NCI-H2196 (cell line): ENCODE data around the gene KCNMA1.

ENCODE experiments used
- DNase-seq: peaks from one replicate; lab custom pipeline; 2025; ENCODE audit not compliant: unreplicated experiment; lab: John Stamatoyannopoulos, UW

KCNMA1 gene

DNA sequence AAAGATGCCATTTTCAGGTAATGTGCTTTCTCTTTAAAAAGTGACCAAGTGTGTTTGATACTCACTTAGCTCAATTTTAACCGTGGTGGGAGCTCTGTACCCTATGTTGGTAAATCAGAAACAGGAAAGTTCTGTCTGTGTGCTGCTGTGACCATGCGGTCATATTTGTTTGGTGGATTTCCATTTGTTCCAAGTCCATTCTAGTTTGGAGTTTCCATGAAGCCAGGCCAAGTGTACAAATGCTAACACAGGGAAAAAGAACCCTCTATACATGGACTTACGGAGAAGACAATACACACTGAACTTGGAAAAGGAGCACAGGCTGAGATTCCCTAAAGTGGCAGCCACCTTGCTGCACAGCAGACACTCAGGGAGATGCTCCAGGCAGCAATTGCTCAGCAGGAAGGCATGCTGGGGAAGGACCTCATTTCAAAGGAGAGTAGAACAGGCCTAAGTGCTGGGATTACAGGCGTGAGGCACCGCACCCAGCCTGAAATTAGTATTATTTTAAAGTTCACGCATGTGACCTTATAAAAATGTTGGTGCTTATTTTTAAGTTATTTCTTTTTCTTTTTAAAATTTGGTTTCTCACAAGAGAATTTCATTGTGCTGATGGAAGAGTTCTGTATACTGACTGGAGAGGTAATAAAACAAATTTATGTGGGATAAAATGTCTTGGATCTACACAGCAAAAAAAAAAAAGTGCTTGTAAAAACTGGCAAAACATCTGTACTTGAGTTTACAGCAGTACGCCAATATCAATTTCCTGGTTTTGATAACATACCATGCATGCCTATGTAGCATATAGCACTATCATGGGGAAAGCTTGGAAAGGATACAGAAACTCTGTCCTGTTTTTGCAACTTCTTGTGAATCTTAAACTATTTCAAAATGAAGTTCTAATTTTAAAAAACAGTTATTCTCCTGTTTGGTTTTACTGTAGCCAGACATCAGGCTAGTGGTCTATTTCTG is 436.2 kb downstream of the KCNMA1 start:
- DNase-seq: no peak

DNA sequence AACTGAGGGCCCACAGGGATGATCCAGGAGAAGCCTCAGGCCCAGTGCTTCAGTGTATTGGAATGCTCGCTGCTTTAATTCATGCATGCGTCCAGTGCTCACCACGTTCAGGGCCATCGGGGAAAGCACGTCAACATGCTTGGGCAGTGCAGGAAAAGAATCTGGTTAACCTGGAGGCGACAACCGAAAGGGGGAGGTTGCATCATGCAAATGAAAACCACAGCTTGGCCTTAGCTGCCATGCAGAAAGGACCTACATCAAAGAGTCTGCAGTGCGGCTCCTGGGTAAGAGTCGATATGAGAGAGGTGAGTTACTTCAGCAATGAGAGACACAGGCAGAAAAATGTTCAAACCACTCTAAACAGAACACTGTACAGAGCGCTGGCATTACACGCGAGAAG is 440.1 kb downstream of the KCNMA1 start:
- no peak for DNase-seq

DNA sequence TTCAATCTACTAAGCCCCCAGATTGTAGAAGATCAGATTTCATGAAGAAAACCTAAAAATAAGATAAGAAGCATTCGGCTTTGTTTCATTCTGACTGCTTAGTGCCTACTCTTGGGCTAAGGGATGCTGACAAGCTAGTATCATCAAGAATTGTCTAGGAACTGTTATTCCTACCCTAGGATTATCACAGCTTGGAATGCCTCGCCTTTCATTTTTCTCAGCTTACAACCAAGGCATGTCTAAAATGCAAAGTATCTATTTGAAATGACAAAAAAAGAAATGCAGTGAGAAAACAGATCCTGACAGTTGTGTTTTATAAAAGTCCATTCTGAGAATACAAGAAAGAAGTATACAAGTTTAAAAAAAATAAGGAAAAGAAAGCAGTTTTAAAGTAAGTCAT is 441.0 kb downstream of the KCNMA1 start:
- DNase-seq: no peak

DNA sequence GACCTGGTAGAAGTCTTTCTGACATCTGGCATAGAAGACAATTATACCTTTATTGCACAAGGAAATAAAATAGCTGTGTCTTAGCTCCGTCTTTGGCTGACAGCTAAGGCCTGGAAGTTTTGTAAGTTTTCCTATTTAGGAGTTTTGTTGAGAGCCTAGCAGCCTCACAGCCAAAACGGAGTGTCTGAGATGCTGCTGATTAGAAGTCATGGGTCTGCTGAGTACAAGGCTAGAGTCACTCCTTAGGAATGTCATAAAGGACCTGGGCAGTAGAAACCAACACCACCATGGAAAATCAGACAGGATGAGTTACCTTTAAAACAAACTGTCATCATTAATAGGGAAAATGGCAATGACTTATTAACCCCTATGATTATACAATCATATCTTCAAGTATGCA is 442.5 kb downstream of the KCNMA1 start:
- no peak for DNase-seq

DNA sequence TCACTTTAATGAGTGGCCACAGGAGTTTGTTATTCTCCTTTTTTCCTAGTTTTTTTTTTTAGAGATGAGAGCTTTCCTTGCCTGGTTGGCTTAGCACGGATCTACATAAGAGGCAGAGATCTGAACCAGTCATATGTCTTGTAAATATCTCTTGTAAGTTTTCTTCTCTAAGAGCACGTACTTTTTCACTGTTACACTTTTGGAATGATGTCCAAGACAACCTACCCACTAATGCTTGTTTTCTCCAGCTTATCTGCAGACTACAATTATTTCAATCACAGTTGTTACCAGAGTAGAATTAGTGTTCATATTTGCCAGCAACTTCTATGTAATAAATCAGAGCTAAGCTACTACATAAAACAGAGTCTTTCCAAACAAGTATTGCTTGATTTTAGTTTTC is 444.6 kb downstream of the KCNMA1 start:
- DNase-seq: no peak

DNA sequence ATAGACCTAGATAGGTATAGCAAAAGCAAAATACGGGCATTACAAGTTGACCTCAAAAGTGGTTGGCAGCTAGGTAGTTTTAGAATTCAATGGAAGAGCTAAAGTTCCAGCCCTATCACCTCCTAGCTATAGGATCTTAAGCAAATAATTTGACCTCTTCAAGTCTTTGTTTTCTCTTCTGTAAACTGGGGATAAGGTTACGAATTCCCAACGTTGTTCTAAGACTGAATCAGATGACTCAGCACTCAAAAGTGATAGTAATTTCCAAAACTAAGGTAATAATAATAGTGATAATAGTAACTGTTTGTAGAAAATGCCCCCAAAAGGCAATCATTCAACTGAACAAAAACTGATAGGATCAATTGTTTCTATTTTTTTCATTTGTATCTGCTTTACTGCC is 445.2 kb downstream of the KCNMA1 start:
- DNase-seq: no peak

DNA sequence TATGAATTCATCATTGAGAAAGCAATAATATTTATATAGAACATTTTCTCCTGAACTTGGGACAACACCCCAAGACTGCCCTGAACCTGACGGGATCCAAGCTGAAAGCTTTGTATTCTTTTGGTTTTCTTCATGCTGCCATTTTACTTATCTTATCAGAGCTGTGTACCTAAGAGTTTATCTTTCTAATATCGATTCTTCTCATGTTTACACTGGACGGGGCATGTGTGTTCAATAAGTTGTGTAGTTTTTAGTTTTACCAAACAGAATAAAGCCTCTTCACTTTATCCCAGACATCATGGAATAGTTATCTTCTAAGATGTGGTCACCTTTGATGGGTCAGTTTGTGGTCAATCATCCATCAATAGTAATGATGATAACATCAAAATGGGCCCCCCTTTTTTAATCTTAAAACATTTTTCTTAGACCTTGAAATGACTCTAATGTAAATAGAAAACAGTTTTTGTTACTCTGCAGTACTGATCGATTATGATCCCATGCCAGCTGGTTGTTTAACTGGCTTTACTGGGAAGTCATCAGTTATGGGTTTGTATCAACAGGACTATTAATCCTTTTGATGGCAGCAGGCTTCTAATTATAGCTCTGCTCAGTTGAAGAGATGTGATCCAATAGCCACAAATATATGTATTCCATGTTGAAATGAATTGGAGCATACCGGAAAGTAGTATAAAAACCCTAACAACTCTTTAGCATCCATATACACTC is 446.1 kb downstream of the KCNMA1 start:
- no peak for DNase-seq

DNA sequence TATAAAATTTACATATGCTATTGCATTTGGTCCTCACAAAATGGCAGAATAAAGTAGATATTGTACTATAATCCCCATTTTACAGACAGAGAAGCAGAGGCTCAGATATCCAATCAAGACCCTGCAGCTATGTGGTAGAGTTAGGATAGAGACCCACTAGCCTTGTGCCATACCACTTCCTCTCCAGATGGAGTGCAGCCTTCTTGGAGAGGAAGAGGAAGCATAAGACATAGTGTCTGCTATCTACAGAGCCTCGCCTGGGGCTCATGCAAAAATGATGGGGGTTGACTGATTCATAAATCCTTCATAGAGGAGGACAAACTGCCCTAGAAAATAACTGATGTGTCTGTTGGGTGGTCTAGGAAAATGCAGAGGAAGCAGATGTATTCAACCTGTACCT is 447.3 kb downstream of the KCNMA1 start:
- DNase-seq: no peak

DNA sequence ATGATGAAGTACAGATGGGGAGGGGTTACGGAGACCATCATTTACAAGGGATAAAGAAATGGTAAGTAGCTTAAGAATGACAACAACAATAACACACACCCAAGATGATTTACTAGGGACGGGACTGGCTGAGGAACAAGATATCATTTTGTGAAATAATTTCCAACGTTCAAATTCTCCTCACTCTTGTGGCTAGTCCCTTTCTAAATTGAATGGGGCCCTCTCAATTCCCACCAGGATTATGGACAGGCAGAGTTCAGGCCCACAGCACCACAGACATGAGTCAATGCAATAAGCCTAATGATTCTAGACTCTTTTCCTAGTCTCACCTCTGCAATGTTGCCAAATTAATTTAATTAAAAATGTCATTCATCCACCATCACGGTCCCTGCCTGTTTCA is 448.1 kb downstream of the KCNMA1 start:
- DNase-seq: no peak

DNA sequence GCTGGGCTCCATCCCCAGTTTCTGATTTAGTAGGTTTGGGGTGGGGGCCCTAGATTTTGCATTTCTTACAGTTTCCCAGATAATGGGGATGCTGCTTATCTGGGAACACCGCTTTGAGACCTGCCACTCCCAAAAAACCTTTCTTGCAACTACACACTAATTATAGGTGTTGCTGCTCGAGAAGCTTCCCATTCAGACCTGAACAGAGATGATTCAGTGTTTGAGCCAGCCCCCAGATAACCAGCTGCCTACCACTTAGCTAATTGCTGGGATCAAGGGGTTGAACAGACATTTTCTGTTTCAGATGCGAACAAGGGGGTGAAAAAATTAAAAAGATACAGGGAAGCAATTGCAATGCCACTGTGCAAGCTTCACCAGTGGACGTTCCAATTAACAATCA is 448.5 kb downstream of the KCNMA1 start:
- DNase-seq: no peak

DNA sequence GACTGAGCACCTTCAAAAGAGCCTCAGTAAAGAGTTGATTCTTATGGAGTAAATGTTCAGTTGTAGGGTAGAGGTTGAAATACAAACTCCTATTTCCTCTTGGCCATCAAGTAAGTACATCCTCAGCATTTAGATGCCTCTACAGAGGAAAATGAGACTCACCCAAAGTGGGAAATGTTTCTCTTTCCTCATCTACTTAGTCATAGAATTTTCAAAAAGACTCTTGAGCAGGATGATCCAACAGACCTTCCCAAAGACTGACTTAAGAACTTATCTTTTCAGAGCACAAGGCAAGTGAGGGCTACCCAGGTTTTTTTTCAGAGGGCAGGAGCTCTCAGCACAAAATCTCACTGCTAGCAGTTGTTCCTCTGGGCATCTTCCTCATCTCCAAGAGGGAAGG is 449.1 kb downstream of the KCNMA1 start:
- no peak for DNase-seq

DNA sequence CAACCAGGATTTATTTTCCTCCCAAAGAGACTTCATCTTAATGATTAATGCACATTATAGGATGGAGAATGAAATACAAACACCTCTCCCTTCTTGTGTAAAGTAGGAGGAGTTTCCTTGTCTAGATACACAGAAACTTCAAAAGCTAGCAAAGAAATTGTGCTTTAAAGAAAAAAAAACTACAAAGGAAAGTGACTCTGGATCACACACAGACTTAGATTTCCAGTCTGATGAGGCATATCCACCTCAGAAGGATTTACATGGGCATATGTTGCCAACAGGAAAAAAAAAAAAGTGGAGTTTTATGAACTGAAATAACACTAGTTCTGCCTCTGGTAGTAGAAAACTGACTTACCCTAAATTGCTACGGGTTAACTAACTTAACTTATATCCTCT is 449.6 kb downstream of the KCNMA1 start:
- no peak for DNase-seq

DNA sequence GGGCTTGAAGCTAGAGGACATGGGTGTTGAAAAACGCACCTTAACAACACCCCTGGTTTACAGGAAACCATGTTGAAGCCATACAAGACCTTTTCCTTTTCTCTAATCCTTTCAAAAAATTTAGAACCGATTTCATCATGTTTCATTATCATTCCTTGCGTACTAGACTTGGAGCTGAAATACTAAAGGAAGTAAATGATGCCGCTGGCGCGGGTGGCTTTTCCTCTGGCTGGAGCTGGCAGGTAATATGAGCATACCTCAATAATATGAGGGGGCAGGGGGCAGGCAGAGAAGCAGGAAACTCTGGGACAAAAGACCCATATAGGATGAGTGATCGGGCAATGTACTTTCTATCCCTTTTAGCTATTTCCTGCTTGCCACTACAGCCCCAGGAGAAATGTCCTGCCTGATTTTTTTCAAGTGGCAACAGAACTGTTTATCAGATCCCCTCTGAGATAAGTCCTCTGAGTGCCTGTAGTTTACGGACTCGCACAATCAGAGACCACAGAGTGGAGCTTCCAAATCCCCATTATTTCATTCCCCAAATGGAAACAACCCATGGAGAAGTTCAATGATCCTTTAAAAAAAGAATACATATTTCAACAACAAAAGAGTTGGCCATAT is 450.1 kb downstream of the KCNMA1 start:
- DNase-seq: no peak

DNA sequence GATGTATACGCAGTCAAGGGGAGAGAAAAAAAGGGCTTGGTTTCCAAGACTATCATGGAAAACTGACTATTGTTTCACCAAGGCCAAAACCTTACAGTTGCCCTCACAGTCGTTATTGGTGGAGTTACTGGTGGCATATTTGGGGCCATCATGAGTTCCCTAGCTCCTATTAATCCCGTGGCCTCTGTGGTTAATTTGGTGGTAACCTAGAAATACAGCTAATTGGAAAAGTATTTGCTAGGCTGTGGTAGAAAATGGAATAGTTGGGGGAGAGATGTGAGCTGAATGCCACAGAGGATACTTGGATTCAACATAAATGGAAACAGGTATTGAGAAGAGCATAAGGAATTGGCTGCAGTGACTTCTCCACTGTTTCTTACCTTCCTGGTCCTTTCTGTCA is 450.7 kb downstream of the KCNMA1 start:
- DNase-seq: no peak

DNA sequence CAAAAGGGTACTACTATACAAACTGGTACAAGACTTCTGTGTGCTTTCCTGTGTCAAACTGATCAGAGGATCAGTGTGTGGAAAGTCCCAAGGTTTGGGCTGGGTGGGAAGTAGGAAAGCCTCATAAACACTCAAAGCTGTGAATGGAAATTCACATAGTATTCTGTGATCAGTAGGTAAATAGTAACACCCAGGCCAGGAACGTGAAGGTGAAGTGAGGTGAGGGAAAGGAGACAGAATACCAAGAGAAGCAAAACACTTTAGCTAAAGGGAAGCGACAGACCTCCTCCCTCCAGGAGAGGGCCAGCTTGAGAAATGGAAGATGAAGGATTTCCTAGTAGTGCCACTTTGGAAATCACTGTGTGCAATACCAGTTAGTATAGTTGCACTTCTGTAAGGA is 451.9 kb downstream of the KCNMA1 start:
- no peak for DNase-seq

DNA sequence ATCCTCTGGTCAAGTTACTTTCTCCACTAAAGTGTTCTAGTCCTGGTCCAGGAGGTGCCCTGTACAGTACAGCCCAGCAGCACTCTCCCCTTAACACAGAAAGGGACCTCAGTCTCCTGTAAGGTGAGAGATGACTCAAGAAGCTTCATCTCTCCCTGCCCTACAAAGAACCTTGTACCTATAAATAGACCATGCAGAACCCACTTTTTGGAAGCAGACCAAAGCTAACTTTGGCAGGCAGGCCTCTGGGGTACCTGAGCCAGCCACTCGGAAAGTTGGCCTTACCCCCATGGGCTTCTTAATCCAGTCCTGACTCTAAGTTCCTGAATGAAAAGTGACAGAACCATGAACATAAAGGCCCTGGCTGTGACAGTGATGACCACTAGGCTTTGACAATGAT is 454.8 kb downstream of the KCNMA1 start:
- no peak for DNase-seq

DNA sequence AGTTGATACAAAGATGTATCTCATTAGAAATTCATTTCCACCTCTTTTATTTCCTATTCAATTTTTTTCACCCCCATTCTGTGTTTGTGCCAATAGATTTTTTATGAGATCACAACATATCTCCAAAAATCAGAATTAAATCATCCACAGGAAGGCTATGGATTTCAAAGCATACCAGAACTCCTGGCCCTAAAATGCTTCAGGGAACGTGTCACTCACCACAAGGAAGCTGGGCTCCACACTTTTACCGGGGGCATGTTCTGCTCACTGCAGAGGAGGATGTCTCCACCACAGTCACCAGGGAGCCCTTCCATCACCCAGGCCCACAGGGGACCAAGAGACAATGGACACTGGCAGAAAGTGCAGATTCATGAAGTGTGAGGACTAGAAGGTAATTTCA is 456.8 kb downstream of the KCNMA1 start:
- DNase-seq: no peak

DNA sequence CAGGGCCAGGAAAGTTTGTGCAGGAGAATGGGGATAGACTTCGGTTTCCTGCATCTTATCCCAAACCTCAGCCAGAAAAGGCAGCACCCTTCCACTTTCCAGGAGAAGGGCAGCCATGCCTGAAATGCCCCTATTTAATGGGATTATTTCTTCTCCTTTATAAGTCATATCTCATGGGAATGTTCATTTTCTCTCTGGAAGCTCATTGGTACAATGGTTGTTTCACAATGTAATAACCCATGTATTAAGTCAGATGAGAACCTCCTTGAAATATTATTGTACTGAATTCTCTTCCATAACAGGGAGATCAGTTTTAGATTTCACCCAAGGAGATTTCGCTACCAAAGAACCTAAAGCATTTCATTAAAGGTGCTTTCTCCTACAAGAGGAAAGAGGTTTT is 457.5 kb downstream of the KCNMA1 start:
- DNase-seq: no peak

DNA sequence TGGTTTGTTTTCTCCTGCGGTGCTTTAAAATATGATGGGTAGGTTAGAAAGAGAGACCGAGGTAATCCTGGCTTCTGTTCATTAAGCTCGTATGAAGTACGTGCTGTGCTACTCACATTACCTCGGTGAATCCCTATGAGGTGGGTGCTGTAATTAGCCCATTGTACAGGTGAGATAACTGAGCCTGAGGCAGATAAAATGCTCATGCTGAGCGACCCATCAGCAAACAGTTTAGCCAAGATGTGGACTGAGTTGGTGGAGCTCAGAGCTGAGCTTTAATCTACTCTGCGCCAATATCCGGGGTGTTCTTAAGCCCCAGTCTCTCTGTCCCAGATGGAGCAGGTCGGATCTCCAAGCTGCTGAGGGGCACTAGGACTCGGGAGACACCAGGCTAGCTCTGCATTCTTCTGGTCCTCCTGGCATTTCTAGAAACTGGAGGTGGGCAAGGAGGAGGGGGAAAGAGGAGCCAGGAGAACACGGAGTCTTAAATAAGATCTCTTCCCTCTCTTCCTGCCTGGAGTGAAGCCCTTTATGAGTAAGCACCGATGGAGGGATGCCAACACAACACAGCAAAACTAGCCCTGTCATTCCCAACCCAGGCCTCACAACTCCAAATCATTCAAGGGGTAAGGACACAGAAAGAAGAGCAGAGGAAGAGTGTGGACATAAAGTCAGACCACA is 458.5 kb downstream of the KCNMA1 start:
- no peak for DNase-seq

DNA sequence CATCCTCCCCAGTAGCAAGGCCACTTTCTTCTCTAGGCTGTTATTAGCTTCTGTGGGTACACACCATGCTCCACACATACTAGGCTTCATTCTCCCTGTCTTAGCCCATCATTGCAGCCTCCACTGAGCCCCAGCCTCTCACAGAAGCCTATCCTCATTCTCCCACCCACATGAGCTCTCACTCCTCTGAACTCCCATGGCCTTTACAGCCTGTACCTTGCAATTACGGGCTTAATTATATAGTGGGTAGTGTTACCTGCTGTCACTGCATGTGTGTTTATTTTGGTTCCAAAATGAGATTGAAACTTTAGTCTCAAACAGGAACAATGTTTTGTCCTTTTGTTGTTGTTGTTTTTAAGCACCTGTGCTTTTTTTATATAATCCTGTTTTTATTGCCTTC is 460.0 kb downstream of the KCNMA1 start:
- no peak for DNase-seq

DNA sequence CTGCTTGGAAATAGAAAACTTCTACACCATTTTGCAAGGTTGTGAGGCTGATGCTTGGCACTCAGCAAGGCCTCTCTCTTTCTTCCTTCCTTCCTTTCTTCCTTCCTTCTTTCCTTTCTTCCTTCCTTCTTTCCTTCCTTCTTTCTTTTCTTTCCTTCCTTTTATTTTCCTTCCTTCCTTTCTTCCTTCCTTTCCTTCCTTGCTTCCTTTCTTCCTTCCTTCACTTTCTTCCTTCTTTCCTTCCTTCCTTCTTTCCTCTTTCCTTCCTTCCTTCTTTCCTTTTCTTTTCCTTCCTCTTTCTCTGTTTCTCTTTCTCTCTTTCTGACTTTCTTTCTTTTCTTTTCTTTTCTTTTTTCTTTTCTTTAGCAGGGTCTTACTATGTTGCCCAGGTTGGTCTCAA is 460.4 kb downstream of the KCNMA1 start:
- no peak for DNase-seq
